Trophoblast cell (in vitro differentiated cells and primary cell): Measurements from ENCODE around the gene TIGD7.

Experiments
- DNase-seq, 2 donors: peaks; one replicate each; pipeline ENCODE4 v3.0.0-alpha.2; 2016
- H2AFZ ChIP-seq: 2 replicates; pipeline ENCODE4 v1.6.1; 2013; ENCODE audit warnings: low read length, moderate library complexity, mild to moderate bottlenecking; ENCODE audit not compliant: insufficient read depth, poor library complexity
- H2AK5ac ChIP-seq: 2 replicates; pipeline ENCODE4 v1.6.1; 2013; ENCODE audit warnings: mild to moderate bottlenecking, low read length
- H2BK120ac ChIP-seq: 2 replicates; pipeline ENCODE4 v1.6.1; 2013; ENCODE audit warnings: low read length, mild to moderate bottlenecking, moderate library complexity; ENCODE audit not compliant: insufficient read depth, poor library complexity
- H2BK12ac ChIP-seq: 2 replicates; pipeline ENCODE4 v1.6.1; 2013; ENCODE audit warnings: mild to moderate bottlenecking, low read length, moderate library complexity
- H2BK5ac ChIP-seq: 2 replicates; pipeline ENCODE4 v1.6.1; 2013; ENCODE audit warnings: low read length, low read depth, moderate library complexity, mild to moderate bottlenecking; ENCODE audit not compliant: poor library complexity
- H3K14ac ChIP-seq: 2 replicates; pipeline ENCODE4 v1.6.1; 2013; ENCODE audit warnings: mild to moderate bottlenecking, low read length
- H3K18ac ChIP-seq: 2 replicates; pipeline ENCODE4 v1.6.1; 2013; ENCODE audit warnings: mild to moderate bottlenecking, low read length
- H3K23ac ChIP-seq: 2 replicates; pipeline ENCODE4 v1.6.1; 2013; ENCODE audit warnings: low read length
- H3K27ac ChIP-seq: 2 replicates; pipeline ENCODE4 v1.5.1; 2013; ENCODE audit warnings: low read depth, mild to moderate bottlenecking, inconsistent platforms, low read length, moderate library complexity
- H3K27me3 ChIP-seq: 2 replicates; pipeline ENCODE4 v1.6.1; 2013; ENCODE audit warnings: inconsistent platforms, mild to moderate bottlenecking, low read length, moderate library complexity; ENCODE audit not compliant: insufficient read depth
- H3K36me3 ChIP-seq, 2 experiments: 1 replicate in 1 of 2; 2 replicates in 1 of 2; pipeline ENCODE4 v1.6.1; 2013; ENCODE audit warnings: low read length in 2 of 2, mild to moderate bottlenecking in 2 of 2, moderate library complexity in 1 of 2; ENCODE audit not compliant: insufficient read depth in 2 of 2, control insufficient read depth in 1 of 2
- H3K4ac ChIP-seq: 2 replicates; pipeline ENCODE4 v1.6.1; 2013; ENCODE audit warnings: low read depth, mild to moderate bottlenecking, low read length, moderate library complexity
- H3K4me1 ChIP-seq, 2 experiments: 1 replicate in 1 of 2; 2 replicates in 1 of 2; pipeline ENCODE4 v1.6.1; 2013; ENCODE audit warnings: low read length in 2 of 2, mild to moderate bottlenecking in 2 of 2, moderate library complexity in 1 of 2; ENCODE audit not compliant: insufficient read depth in 2 of 2, control insufficient read depth in 1 of 2
- H3K4me2 ChIP-seq: 2 replicates; pipeline ENCODE4 v1.6.1; 2013; ENCODE audit warnings: inconsistent platforms, mild to moderate bottlenecking, low read length, moderate library complexity
- H3K4me3 ChIP-seq: 2 replicates; pipeline ENCODE4 v1.5.1; 2013; ENCODE audit warnings: mild to moderate bottlenecking, low read depth, low read length, inconsistent platforms
- H3K79me1 ChIP-seq: one replicate; pipeline ENCODE4 v1.6.1; 2013; ENCODE audit warnings: low read length
- H3K79me2 ChIP-seq: 2 replicates; pipeline ENCODE4 v1.6.1; 2013; ENCODE audit warnings: low read length, mild to moderate bottlenecking; ENCODE audit not compliant: control insufficient read depth, insufficient read depth, poor library complexity
- H3K9ac ChIP-seq: 2 replicates; pipeline ENCODE4 v1.6.1; 2013; ENCODE audit warnings: mild to moderate bottlenecking, low read length
- H3K9me3 ChIP-seq: 2 replicates; pipeline ENCODE4 v1.6.1; 2013; ENCODE audit warnings: low read depth, mild to moderate bottlenecking, control low read depth, inconsistent platforms, low read length; ENCODE audit not compliant: insufficient read depth
- H4K12ac ChIP-seq: 2 replicates; pipeline ENCODE4 v1.6.1; 2013; ENCODE audit warnings: low read depth, mild to moderate bottlenecking, low read length, moderate library complexity
- H4K8ac ChIP-seq: 2 replicates; pipeline ENCODE4 v1.6.1; 2013; ENCODE audit warnings: low read depth, mild to moderate bottlenecking, low read length, moderate library complexity
- H4K91ac ChIP-seq: one replicate; pipeline ENCODE4 v1.6.1; 2013; ENCODE audit warnings: low read depth, mild to moderate bottlenecking, low read length, moderate library complexity
- WGBS: extraction: QIAGEN DNeasy Blood & Tissue Kit; methylation state at CpG from one replicate; pipeline ENCODE4 v1.1.7; 2013; ENCODE audit warnings: missing lambda C conversion rate; ENCODE audit not compliant: insufficient read length, insufficient coverage; ENCODE audit errors: extremely low coverage; 5-methylcytosine and 5-hydroxymethylcytosine counted together

Gene TIGD7

DNA sequence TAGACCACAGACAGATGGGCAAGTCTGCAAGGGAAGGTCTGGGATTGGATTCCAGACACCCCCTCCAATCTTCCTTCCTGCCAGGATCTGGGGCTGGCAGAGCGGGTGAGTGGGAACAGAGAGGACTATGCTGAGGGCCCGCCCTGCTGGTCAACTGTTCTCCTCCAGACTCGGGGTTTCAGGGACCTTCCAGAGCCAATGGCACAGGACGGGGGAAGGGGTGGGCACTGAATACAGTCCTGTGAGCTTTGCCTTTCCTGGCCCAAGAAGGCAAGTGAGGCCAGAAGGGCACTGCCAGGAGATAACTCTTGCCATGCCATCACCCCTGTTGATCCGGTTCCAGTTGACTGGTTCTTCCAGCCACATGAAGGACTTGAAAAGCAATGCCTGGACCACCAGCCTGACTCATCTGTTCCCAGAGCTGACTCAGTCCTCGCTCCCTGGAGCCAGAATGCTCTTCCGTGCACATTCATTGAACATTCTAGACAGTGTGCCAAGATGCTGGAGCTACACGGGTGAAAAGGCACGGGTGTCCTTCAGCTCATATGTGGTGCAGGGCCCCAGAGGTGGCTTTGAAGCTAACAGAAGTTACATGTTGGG lies 48.3 kb downstream of the TIGD7 start:
- Histone ChIP-seq H3K79me2 (no peaks in the 10 kb centered on the region), H3K18ac (no peak overlapping the region), H3K14ac (no peak overlapping the region), H3K4ac (no peak overlapping the region), H3K4me2 (no peak overlapping the region), H3K9ac (no peak overlapping the region), H3K23ac (no peak overlapping the region), H2AK5ac (no peak overlapping the region), H2BK12ac (no peak overlapping the region), H2BK120ac (no peak overlapping the region), H4K91ac (no peak overlapping the region), H2BK5ac (no peak overlapping the region), H3K9me3 (peaks cover 36% of the 10 kb centered on the region), H3K4me1 (no peaks in the 10 kb centered on the region), H3K27me3 (no peaks in the 10 kb centered on the region), H2AFZ (no peak overlapping the region), H3K27ac (no peak overlapping the region), H4K12ac (no peak overlapping the region), H3K79me1 (no peaks in the 10 kb centered on the region), H3K4me3 (no peak overlapping the region), H3K36me3 (no peaks in the 10 kb centered on the region), H4K8ac (no peak overlapping the region)
- WGBS: no CpG with 5 or more reads among the region's 9 CpGs
- no peak for DNase-seq

DNA sequence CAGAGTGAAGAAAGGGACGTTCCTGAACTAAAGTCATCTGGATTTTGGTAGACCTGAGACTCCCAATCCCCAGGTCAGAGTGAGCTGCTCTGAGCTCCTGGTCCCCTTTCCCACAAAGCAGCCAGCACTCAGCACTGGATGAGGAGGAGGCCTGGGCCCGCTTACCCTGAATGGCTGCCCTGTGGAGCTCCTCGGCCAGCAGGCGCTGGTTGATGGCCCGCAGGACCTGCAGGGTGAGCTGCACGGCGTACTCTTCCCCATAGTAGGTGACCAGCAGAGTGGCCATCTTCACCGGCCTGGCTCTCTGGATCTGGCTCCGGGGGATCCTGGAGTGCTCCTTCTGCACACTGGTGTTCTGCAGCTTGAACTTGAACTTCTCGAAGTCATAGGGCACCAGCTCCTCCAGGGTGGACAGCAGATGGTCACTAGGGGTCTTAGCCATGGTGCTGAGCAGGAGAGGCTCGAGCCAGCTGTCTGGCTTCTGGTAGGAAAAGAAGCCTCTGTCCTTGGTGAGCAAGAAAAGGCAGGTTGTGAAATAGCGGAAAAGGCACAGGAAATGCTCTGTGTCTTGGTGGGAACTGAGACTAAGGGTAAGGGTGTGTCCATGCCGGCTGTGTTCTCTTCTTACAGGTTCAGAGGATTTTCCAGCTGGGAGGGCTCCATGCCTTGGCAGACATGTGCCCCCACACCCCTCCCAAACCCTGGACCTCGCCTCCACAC lies 48.9 kb downstream of the TIGD7 start, which contains the start of gene MEFV:
MEFV (minus strand) TSS at position 488 of the 720 bp plus-strand sequence; CDS start at position 442, 46 bp downstream.
- no CpG with 5 or more reads among the region's 14 CpGs for WGBS
- Histone ChIP-seq H3K79me2 (no peaks in the 10 kb centered on the region), H4K12ac (no peak within 1 kb of the TSS), H3K9ac (no peak within 1 kb of the TSS), H4K91ac (no peak within 1 kb of the TSS), H3K79me1 (no peaks in the 10 kb centered on the region), H3K36me3 (no peaks in the 10 kb centered on the region), H3K4me1 (no peaks in the 10 kb centered on the region), H2AFZ (no peak within 1 kb of the TSS), H2BK120ac (no peak within 1 kb of the TSS), H3K4me2 (no peak within 1 kb of the TSS), H3K27ac (no peak within 1 kb of the TSS), H2BK5ac (no peak within 1 kb of the TSS), H3K27me3 (no peaks in the 10 kb centered on the region), H2BK12ac (no peak within 1 kb of the TSS), H3K4me3 (no peak within 1 kb of the TSS), H4K8ac (no peak within 1 kb of the TSS), H3K9me3 (peaks cover 36% of the 10 kb centered on the region), H2AK5ac (no peak within 1 kb of the TSS), H3K18ac (no peak within 1 kb of the TSS), H3K23ac (no peak within 1 kb of the TSS), H3K14ac (no peak within 1 kb of the TSS), H3K4ac (no peak within 1 kb of the TSS)
- peak; percentile 15 to 31 for DNase-seq

DNA sequence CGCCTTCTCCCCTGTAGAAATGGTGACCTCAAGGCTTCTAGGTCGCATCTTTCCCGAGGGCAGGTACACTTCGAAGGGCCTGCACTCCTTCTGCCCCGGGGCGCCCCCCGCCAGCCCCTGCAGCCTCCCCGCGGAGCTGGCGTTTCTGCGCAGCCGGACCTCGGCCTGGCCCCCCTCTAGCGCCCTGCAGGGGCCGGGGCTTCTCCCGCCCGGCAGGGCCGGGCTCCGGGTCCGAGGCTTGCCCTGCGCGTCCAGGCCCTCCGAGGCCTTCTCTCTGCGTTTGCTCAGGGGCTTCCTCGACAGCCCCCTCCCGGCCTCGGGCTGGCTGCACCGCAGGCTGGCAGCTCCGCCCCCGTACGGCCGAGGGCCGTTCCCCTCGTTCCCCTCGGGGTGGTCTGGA lies 50.9 kb downstream of the TIGD7 start:
- Histone ChIP-seq H3K23ac (no peak overlapping the region), H2AFZ (no peak overlapping the region), H3K4me1 (no peaks in the 10 kb centered on the region), H3K79me2 (no peaks in the 10 kb centered on the region), H2BK12ac (no peak overlapping the region), H3K4ac (no peak overlapping the region), H4K91ac (no peak overlapping the region), H3K27ac (no peak overlapping the region), H3K9me3 (peaks cover 43% of the 10 kb centered on the region), H3K4me3 (no peak overlapping the region), H4K8ac (no peak overlapping the region), H2BK120ac (no peak overlapping the region), H3K18ac (no peak overlapping the region), H3K4me2 (no peak overlapping the region), H2BK5ac (no peak overlapping the region), H3K79me1 (no peaks in the 10 kb centered on the region), H3K14ac (no peak overlapping the region), H4K12ac (no peak overlapping the region), H3K36me3 (no peaks in the 10 kb centered on the region), H3K27me3 (no peaks in the 10 kb centered on the region), H3K9ac (no peak overlapping the region), H2AK5ac (no peak overlapping the region)
- no peak for DNase-seq
- no CpG with 5 or more reads among the region's 35 CpGs for WGBS

DNA sequence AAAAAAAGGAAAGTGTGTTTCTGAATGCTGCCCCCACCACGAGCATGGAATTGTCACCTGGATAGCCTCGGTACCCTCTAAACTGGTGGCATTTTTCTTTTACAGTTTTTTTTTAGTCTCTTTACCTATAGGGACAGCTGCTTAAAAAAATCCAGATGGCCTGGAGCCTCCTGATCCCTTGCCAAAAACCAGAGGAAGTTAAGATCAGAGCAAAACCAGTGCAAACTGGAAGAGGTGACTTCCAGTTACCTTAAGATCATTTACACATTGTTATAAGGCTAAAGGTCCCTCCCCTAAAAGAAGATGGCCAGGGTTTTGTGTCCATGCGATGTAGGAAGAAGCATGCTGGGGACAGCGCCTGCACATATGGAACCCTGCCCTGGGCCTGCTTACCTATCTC lies 52.3 kb downstream of the TIGD7 start:
- H3K14ac ChIP-seq: no peak overlapping the region
- H2BK5ac ChIP-seq: no peak overlapping the region
- no peak overlapping the region for H4K12ac ChIP-seq
- H3K4ac ChIP-seq: no peak overlapping the region
- no peak overlapping the region for H3K18ac ChIP-seq
- no peak overlapping the region for H2AFZ ChIP-seq
- no peak overlapping the region for H2AK5ac ChIP-seq
- no peaks in the 10 kb centered on the region for H3K79me2 ChIP-seq
- no peaks in the 10 kb centered on the region for H3K36me3 ChIP-seq
- H3K9me3 ChIP-seq: peaks cover 47% of the 10 kb centered on the region
- no peaks in the 10 kb centered on the region for H3K27me3 ChIP-seq
- H3K79me1 ChIP-seq: no peaks in the 10 kb centered on the region
- no peak overlapping the region for H3K23ac ChIP-seq
- no CpG with 5 or more reads among the region's 4 CpGs for WGBS
- no peak overlapping the region for H3K9ac ChIP-seq
- no peak for DNase-seq
- no peaks in the 10 kb centered on the region for H3K4me1 ChIP-seq
- no peak overlapping the region for H4K8ac ChIP-seq
- H4K91ac ChIP-seq: no peak overlapping the region
- H3K27ac ChIP-seq: no peak overlapping the region
- no peak overlapping the region for H2BK12ac ChIP-seq
- H3K4me2 ChIP-seq: no peak overlapping the region
- no peak overlapping the region for H2BK120ac ChIP-seq
- H3K4me3 ChIP-seq: no peak overlapping the region
